Breast epithelium (tissue), 3 donors: ENCODE measurements around the gene DSG3.

Source experiments
- POLR2A ChIP-seq: fragments of 450-650 bp; IDR thresholded peaks from one replicate; pipeline ENCODE4 v1.6.1; 2016; ENCODE audit warnings: antibody characterized with exemption, mild to moderate bottlenecking, moderate library complexity
- POLR2AphosphoS5 ChIP-seq, 3 donors: sonication (generic); formaldehyde crosslinking; IDR thresholded peaks; one replicate each; pipeline ENCODE4 v1.6.1; 2017; ENCODE audit warnings: antibody characterized with exemption in 3 of 3
- TF ChIP-seq, protein P1 (sequence below), 3 donors: fragments of 450-650 bp; IDR thresholded peaks; one replicate each; pipeline ENCODE4 v1.5.1; 2016 to 2017; ENCODE audit warnings: antibody characterized with exemption in 3 of 3, mild to moderate bottlenecking in 3 of 3, moderate library complexity in 3 of 3

- TF ChIP-seq, protein P1, sequence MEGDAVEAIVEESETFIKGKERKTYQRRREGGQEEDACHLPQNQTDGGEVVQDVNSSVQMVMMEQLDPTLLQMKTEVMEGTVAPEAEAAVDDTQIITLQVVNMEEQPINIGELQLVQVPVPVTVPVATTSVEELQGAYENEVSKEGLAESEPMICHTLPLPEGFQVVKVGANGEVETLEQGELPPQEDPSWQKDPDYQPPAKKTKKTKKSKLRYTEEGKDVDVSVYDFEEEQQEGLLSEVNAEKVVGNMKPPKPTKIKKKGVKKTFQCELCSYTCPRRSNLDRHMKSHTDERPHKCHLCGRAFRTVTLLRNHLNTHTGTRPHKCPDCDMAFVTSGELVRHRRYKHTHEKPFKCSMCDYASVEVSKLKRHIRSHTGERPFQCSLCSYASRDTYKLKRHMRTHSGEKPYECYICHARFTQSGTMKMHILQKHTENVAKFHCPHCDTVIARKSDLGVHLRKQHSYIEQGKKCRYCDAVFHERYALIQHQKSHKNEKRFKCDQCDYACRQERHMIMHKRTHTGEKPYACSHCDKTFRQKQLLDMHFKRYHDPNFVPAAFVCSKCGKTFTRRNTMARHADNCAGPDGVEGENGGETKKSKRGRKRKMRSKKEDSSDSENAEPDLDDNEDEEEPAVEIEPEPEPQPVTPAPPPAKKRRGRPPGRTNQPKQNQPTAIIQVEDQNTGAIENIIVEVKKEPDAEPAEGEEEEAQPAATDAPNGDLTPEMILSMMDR (IDR thresholded peaks at IDR 0.05): no peak
- no peak for TF ChIP-seq POLR2A
- no peak for TF ChIP-seq POLR2AphosphoS5 (IDR thresholded peaks at IDR 0.05)
Measured at GRCh38 chr18:31505156-31505555, 57.6 kb downstream of the DSG3 start.
